Sigmoid colon (tissue), 7 donors: Measurements from ENCODE around the gene ACBD6. TPM values are rescaled to one million over a fixed set of nuclear protein-coding genes. Genes with fewer than 3 reads are reported as not detected.
"Not testable (repeated sequence)": the region's sequence is repeated elsewhere in the genome, so short reads cannot be mapped to it uniquely, and the experiment has no call there.

ENCODE experiments used
- DNase-seq: peaks from one replicate; pipeline ENCODE4 v3.0.0-alpha.2; 2019
- H3K27ac ChIP-seq, 4 donors: fragments of 200-600 bp; sonication (generic); one replicate each; pipeline ENCODE4 v1.5.1; 2016 to 2019; ENCODE audit warnings: mild to moderate bottlenecking in 1 of 4
- H3K27me3 ChIP-seq, 3 donors: fragments of 200-600 bp; sonication (generic); one replicate each; pipeline ENCODE4 v1.5.1; 2019; ENCODE audit warnings: mild to moderate bottlenecking in 1 of 3
- H3K36me3 ChIP-seq, 4 donors: fragments of 200-600 bp; sonication (generic); one replicate each; pipeline ENCODE4 v1.5.1; 2016 to 2019
- H3K4me1 ChIP-seq, 4 donors: fragments of 200-600 bp; sonication (generic); one replicate each; pipeline ENCODE4 v1.5.1; 2017 to 2019
- H3K4me3 ChIP-seq, 4 donors: fragments of 200-600 bp; sonication (generic); one replicate each; pipeline ENCODE4 v1.5.1; 2017 to 2019; ENCODE audit warnings: mild to moderate bottlenecking in 2 of 4, moderate library complexity in 1 of 4
- H3K9me3 ChIP-seq, 4 donors: fragments of 200-600 bp in 3 of 4; sonication (generic) in 3 of 4; one replicate each; pipeline versions ENCODE4 v1.5.1 to v1.6.1; 2013 to 2019
- EP300 ChIP-seq, 4 donors: sonication (generic); formaldehyde crosslinking; IDR thresholded peaks; one replicate each; pipeline ENCODE4 v1.6.1; 2017; ENCODE audit warnings: antibody characterized with exemption in 4 of 4
- POLR2A ChIP-seq, 2 donors: fragments of 450-650 bp; IDR thresholded peaks; one replicate each; pipeline ENCODE4 v1.6.1; 2016; ENCODE audit warnings: antibody characterized with exemption in 2 of 2, mild to moderate bottlenecking in 2 of 2, moderate library complexity in 2 of 2
- POLR2AphosphoS5 ChIP-seq, 4 donors: sonication (generic); formaldehyde crosslinking; IDR thresholded peaks; one replicate each; pipeline ENCODE4 v1.6.1; 2017; ENCODE audit warnings: antibody characterized with exemption in 4 of 4
- WGBS, 2 donors: extraction: QIAGEN DNeasy Blood & Tissue Kit; methylation state at CpG; one replicate each; pipeline ENCODE4 v1.1.7; 2013; 5-methylcytosine and 5-hydroxymethylcytosine counted together
- intact Hi-C: fragments of 100-400 bp; cut with DNase I; formaldehyde crosslinking; loops from one replicate; pipeline ENCODE4 v1.15.1; 2023
- polyA plus RNA-seq, 3 donors: library from polyadenylated mRNA; stranded (reverse); fragments of 200-250 nt; gene quantifications; one replicate each; pipeline ENCODE4 v1.2.3, GENCODE V29; 2013
- total RNA-seq, 4 donors: library from RNA; depleted of rRNA; stranded (reverse); fragments of >200 nt; gene quantifications; one replicate each; pipeline ENCODE4 v1.1.0, GENCODE V29; 2016
- TF ChIP-seq, protein P1 (sequence below), 4 experiments: fragments of 450-650 bp in 3 of 4; fragments of 200-600 bp in 1 of 4; IDR thresholded peaks; one replicate each; pipeline ENCODE4 v1.5.1; 2016 to 2019; ENCODE audit warnings: antibody characterized with exemption in 4 of 4, mild to moderate bottlenecking in 3 of 4, moderate library complexity in 2 of 4
- donor health status: healthy with polysubstance abuse.
- donor health status: Bipolar disorder and iron deficiency.
- donor health status: healthy.

Gene ACBD6
- total and polyA plus RNA-seq, 7 donors = 11.4 to 40.8 (median 35.5) TPM

DNA sequence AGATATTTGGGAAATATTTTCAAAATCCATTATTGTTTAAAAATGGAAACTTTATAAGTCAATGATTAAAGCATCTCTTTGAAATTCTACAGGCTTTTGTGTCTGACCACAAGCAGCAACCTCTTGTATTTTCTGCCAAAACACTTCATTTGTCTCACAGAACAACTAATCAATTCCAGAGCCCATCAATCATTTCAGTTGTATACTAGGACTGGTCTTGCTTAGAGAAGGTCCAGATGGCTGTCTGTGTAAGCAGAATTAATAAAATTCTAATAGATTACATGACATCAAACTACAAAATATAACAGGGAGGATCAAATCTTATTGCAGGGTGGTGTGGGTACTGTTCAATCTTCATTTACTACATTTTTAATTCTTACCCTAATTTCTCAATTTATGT lies 76.4 kb downstream of the ACBD6 start:
- H3K9me3 ChIP-seq = no peaks in the 10 kb centered on the region
- no peaks in the 10 kb centered on the region for H3K36me3 ChIP-seq
- intact Hi-C loops = no loop called here
- no peak overlapping the region for H3K27ac ChIP-seq
- DNase-seq = no peak
- no peaks in the 10 kb centered on the region for H3K4me1 ChIP-seq
- no peaks in the 10 kb centered on the region for H3K27me3 ChIP-seq
- no peak overlapping the region for H3K4me3 ChIP-seq
- TF ChIP-seq EP300 (IDR thresholded peaks at IDR 0.05) (no peak), POLR2AphosphoS5 (IDR thresholded peaks at IDR 0.05) (no peak), POLR2A (IDR thresholded peaks at IDR 0.05) (no peak)
- TF ChIP-seq, protein P1, sequence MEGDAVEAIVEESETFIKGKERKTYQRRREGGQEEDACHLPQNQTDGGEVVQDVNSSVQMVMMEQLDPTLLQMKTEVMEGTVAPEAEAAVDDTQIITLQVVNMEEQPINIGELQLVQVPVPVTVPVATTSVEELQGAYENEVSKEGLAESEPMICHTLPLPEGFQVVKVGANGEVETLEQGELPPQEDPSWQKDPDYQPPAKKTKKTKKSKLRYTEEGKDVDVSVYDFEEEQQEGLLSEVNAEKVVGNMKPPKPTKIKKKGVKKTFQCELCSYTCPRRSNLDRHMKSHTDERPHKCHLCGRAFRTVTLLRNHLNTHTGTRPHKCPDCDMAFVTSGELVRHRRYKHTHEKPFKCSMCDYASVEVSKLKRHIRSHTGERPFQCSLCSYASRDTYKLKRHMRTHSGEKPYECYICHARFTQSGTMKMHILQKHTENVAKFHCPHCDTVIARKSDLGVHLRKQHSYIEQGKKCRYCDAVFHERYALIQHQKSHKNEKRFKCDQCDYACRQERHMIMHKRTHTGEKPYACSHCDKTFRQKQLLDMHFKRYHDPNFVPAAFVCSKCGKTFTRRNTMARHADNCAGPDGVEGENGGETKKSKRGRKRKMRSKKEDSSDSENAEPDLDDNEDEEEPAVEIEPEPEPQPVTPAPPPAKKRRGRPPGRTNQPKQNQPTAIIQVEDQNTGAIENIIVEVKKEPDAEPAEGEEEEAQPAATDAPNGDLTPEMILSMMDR (IDR thresholded peaks at IDR 0.05) = no peak

DNA sequence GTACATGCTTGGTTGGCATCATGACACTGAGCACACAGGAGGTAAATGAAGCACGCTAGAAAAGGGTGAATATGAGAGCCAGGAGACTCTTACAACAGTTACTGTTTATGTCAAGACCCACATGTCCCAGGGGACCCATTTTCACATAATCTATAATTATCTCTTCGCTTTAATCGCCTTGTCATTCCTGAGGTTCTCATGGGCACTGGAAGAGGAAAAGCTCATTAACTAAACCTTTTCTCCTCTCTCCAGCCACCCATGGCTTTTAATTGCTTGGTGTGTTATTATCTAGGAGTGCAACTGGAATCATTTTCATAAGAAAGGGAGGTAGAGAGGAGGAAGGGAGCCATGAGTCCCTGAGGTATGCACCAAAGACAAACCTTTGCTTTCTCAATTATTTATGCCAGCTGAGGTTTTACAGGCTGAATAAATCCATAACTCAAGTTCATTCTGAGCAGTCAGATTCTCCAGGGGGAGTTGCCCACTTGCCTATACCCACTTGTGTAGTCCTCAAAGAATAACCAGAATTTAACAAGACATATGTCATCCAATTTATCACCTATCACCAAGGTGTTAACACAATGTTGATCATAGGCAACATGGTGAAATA lies 77.4 kb downstream of the ACBD6 start:
- H3K4me1 ChIP-seq = no peaks in the 10 kb centered on the region
- H3K27me3 ChIP-seq = no peaks in the 10 kb centered on the region
- no peak overlapping the region for H3K27ac ChIP-seq
- TF ChIP-seq, protein P1 (IDR thresholded peaks at IDR 0.05) = no peak
- TF ChIP-seq POLR2AphosphoS5 (IDR thresholded peaks at IDR 0.05) (no peak), EP300 (IDR thresholded peaks at IDR 0.05) (no peak), POLR2A (IDR thresholded peaks at IDR 0.05) (no peak)
- no peak overlapping the region for H3K4me3 ChIP-seq
- WGBS, 2 donors = 76 to 93% methylated on average over 3 of the region's 3 CpGs
- H3K9me3 ChIP-seq = no peaks in the 10 kb centered on the region
- intact Hi-C loops = no loop called here
- H3K36me3 ChIP-seq = no peaks in the 10 kb centered on the region
- DNase-seq = no peak

DNA sequence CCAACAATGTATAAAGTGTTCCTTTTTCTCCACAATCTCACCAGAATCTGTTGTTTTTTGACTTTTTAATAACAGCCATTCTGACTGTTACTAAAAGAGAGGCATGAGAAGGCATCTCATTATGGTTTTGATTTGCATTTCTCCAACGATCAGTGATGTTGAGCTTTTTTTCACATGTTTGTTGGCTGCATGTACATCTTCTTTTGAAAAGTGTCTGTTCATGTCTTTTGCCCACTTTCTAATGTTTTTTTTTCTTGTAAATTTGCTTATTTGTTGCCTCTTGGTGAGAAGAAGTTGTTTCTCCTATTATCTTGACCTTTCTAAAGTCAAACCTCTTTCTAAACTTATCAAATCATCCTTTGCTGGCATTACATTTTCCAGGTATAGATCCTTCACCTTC lies 80.8 kb downstream of the ACBD6 start:
- 89 to 99% methylated on average over 1 of the region's 1 CpG for WGBS, 2 donors

DNA sequence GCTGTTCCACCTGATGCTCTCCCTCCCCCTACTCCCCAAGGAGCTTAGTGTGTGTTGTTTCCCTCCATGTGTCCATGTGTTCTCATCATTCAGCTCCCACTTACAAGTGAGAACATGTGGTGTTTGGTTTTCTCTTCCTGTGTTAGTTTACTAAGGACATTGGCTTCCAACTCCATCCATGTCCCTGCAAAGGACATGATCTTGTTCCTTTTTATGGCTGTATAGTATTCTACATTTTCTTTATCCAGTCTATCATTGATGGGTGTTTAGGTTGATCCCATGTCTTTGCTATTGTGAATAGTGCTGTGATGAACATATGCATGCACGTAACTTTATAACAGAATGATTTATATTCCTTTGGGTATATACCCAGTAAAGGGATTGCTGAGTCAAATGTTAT lies 81.2 kb downstream of the ACBD6 start:
- H3K27me3 ChIP-seq, intact Hi-C loops, H3K4me1 ChIP-seq, H3K4me3 ChIP-seq, H3K9me3 ChIP-seq, DNase-seq, H3K36me3 ChIP-seq, H3K27ac ChIP-seq: not testable (repeated sequence)
- WGBS, 2 donors = 97 to 100% methylated on average over 1 of the region's 1 CpG

More for the DNA sequence above, 80.8 kb downstream of the ACBD6 start:
- Histone ChIP-seq H3K4me3 (no peak overlapping the region), H3K36me3 (no peaks in the 10 kb centered on the region), H3K27ac (no peak overlapping the region), H3K9me3 (no peaks in the 10 kb centered on the region), H3K4me1 (no peaks in the 10 kb centered on the region), H3K27me3 (no peaks in the 10 kb centered on the region)
- no peak for TF ChIP-seq POLR2A (IDR thresholded peaks at IDR 0.05)
- TF ChIP-seq POLR2AphosphoS5 (IDR thresholded peaks at IDR 0.05) = no peak
- TF ChIP-seq, protein P1 (IDR thresholded peaks at IDR 0.05) = no peak
- no peak for TF ChIP-seq EP300 (IDR thresholded peaks at IDR 0.05)
- intact Hi-C loops = no loop called here
- no peak for DNase-seq

DNA sequence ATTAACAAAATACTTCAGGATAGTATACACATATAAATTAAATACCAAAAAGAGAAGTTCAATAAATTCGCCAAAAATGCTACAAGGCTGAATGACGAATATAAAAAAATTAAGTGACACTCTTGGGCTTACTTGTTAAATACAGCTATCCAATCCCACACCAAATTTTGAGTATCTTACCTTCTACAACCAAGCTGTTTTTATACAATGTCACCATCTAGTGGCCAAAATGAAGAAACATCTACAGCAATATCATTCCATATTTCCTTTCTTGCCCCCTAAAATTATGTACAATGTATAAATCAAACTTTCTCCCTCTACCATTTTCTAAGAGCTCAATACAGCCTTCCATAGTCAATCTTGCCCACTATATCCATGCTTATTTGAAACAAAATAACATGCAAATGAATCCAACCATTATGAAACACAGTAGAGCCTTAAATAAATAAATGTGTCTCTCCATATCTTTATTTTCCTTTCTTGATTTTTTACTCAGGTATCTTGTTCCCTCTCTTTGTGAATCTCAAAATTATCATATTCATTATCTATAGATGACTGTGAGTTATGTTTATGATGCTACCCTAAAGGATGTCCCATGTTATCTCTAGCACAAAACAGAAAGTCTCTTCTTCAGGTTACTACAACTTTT lies 86.3 kb downstream of the ACBD6 start:
- no peaks in the 10 kb centered on the region for H3K4me1 ChIP-seq
- H3K36me3 ChIP-seq = peaks cover 0 to 5% (median 2%) of the 10 kb centered on the region in 4 donors
- no peak overlapping the region for H3K4me3 ChIP-seq
- no peak for DNase-seq
- no peak overlapping the region for H3K27ac ChIP-seq
- intact Hi-C loops = no loop called here
- no peaks in the 10 kb centered on the region for H3K27me3 ChIP-seq
- H3K9me3 ChIP-seq = no peaks in the 10 kb centered on the region
- 80 to 91% methylated on average over 2 of the region's 2 CpGs for WGBS, 2 donors
- TF ChIP-seq, protein P1 (IDR thresholded peaks at IDR 0.05) = peak in 3 of 4 experiments; percentile 14 to 57 (median 36)
- no peak for TF ChIP-seq EP300 (IDR thresholded peaks at IDR 0.05)
